A673 (cell line): ENCODE data around the gene ICAM2. TPM values are rescaled to one million over a fixed set of nuclear protein-coding genes. Genes with fewer than 3 reads are reported as not detected.

ENCODE experiments used
- BruUV-seq: library from RNA; stranded (reverse); fragments of 400-500 nt; replicated peaks from 2 replicates; lab custom pipeline; 2021; lab: Mats Ljungman, UMichigan
- CTCF ChIA-PET: fragments of 300-600 bp; sonication (Branson Sonifier 250); formaldehyde crosslinking; loops from one replicate; lab custom pipeline; 2022; ENCODE audit warnings: antibody characterized with exemption; lab: Charles Lee
- POLR2A ChIA-PET: fragments of 300-600 bp; sonication (Branson Sonifier 250); formaldehyde crosslinking; loops from one replicate; lab custom pipeline; 2022; ENCODE audit warnings: antibody characterized with exemption; ENCODE audit not compliant: low non-redundant PET; lab: Charles Lee
- DNase-seq: peaks from one replicate; pipeline ENCODE4 v3.0.0-alpha.2; 2015; ENCODE audit warnings: low spot score
- H3K27ac ChIP-seq: fragments of 200-600 bp; sonication (generic); 2 replicates; pipeline ENCODE4 v1.5.1; 2016; ENCODE audit warnings: mixed run types, low read depth, mild to moderate bottlenecking, mixed read lengths, antibody characterized with exemption, low read length; ENCODE audit not compliant: poor library complexity, severe bottlenecking
- H3K27me3 ChIP-seq: fragments of 200-600 bp; sonication (generic); replicated peaks from 2 replicates; pipeline ENCODE4 v1.6.1; 2017; ENCODE audit warnings: mixed run types, low read depth, mild to moderate bottlenecking, mixed read lengths, antibody characterized with exemption, low read length; ENCODE audit not compliant: insufficient read depth, poor library complexity
- H3K36me3 ChIP-seq: fragments of 200-600 bp; sonication (generic); 2 replicates; pipeline ENCODE4 v1.6.1; 2016; ENCODE audit warnings: mixed run types, mild to moderate bottlenecking, mixed read lengths, antibody characterized with exemption, low read length; ENCODE audit not compliant: insufficient read depth, poor library complexity, severe bottlenecking
- H3K4me1 ChIP-seq: fragments of 200-600 bp; sonication (generic); 2 replicates; pipeline ENCODE4 v1.6.1; 2017; ENCODE audit warnings: mixed run types, mild to moderate bottlenecking, mixed read lengths, antibody characterized with exemption, low read length; ENCODE audit not compliant: insufficient read depth, poor library complexity, severe bottlenecking
- H3K4me3 ChIP-seq: fragments of 200-600 bp; sonication (generic); 2 replicates; pipeline ENCODE4 v1.5.1; 2016; ENCODE audit warnings: low read depth, mixed run types, mild to moderate bottlenecking, mixed read lengths, low read length; ENCODE audit not compliant: poor library complexity, severe bottlenecking
- H3K9me3 ChIP-seq: fragments of 200-600 bp; sonication (generic); 2 replicates; pipeline ENCODE4 v1.6.1; 2016; ENCODE audit warnings: mixed run types, low read depth, mild to moderate bottlenecking, mixed read lengths, antibody characterized with exemption, low read length; ENCODE audit not compliant: poor library complexity, severe bottlenecking
- EZH2 ChIP-seq: fragments of 200-600 bp; sonication (generic); IDR thresholded peaks from 2 replicates; pipeline ENCODE4 v1.6.1; 2017; ENCODE audit warnings: borderline replicate concordance, low read depth, mild to moderate bottlenecking, mixed read lengths, antibody characterized with exemption, low read length; ENCODE audit not compliant: poor library complexity, severe bottlenecking
- intact Hi-C: fragments of 100-400 bp; cut with micrococcal nuclease; formaldehyde crosslinking; loops from one replicate; pipeline ENCODE4 v1.10.0; 2022; ENCODE audit not compliant: unreplicated experiment
- total RNA-seq: library from RNA; stranded (reverse); gene quantifications from 2 replicates; pipeline ENCODE4 v1.2.3, GENCODE V29; 2021
- TF ChIP-seq, protein P1 (sequence below): fragments of 300-800, 200-600 bp; sonication (generic); conservative IDR thresholded peaks from 2 replicates; pipeline ENCODE4 v1.5.1; 2017; ENCODE audit warnings: low read depth, mild to moderate bottlenecking, antibody characterized with exemption, low read length, moderate library complexity, mixed read lengths

Gene ICAM2
- total RNA-seq, 1 experiment from 2014 or later = 0.99 TPM

- Histone ChIP-seq H3K27ac (no peak overlapping the region), H3K36me3 (no peaks in the 10 kb centered on the region), H3K4me1 (no peaks in the 10 kb centered on the region), H3K27me3 (peaks cover 2% of the 10 kb centered on the region), H3K4me3 (no peak overlapping the region), H3K9me3 (no peaks in the 10 kb centered on the region)
- intact Hi-C loops = no loop called here
- BruUV-seq = no TSS peak
- DNase-seq = no peak
- CTCF ChIA-PET = no interaction called here
- no peak for TF ChIP-seq EZH2
- TF ChIP-seq, protein P1, sequence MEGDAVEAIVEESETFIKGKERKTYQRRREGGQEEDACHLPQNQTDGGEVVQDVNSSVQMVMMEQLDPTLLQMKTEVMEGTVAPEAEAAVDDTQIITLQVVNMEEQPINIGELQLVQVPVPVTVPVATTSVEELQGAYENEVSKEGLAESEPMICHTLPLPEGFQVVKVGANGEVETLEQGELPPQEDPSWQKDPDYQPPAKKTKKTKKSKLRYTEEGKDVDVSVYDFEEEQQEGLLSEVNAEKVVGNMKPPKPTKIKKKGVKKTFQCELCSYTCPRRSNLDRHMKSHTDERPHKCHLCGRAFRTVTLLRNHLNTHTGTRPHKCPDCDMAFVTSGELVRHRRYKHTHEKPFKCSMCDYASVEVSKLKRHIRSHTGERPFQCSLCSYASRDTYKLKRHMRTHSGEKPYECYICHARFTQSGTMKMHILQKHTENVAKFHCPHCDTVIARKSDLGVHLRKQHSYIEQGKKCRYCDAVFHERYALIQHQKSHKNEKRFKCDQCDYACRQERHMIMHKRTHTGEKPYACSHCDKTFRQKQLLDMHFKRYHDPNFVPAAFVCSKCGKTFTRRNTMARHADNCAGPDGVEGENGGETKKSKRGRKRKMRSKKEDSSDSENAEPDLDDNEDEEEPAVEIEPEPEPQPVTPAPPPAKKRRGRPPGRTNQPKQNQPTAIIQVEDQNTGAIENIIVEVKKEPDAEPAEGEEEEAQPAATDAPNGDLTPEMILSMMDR = no peak
- POLR2A ChIA-PET = no interaction called here
Observed at GRCh38 chr17:64015447-64015846, 5.0 kb downstream of the ICAM2 start.

DNA sequence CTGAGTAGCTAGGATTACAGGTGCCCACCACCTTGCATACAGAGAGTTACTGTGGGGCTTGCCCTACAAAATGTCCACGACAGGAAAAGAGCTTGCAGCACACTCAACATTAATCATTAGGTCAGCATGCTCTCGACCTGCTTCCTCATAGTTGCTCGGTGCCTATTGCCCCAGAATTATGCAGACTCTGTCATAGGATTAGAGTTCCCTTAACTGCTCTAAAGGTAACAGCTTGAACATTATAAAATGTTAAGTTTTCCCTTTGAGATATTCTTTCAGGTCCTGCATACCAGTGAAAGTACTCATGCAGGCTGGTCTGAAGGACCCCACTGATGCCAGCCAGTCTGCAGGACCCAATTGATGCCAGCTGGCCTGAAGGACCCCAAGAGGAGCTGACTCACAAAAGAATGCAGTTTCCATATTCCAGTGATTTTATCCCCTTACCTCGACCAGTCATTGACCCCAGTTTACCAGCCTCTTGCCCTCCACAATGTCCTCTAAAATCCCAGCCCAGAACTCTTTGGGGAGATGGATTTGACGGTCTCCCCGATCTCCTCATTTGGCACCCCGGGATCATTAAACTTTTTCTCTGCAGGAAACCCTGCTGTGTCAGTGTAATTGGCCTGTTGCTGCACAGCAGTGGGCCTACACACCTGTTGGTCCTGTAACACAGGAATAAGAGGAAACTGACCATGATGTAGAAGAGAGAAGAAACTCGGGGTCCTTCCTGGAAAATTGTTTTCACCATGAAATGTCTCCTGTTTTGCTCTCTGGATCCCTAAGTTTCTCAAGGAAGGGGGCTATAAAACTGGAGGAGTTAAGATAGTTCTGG is 10.6 kb downstream of the ICAM2 start:
- no peaks in the 10 kb centered on the region for H3K4me1 ChIP-seq
- BruUV-seq = no TSS peak
- intact Hi-C loops = no loop called here

DNA sequence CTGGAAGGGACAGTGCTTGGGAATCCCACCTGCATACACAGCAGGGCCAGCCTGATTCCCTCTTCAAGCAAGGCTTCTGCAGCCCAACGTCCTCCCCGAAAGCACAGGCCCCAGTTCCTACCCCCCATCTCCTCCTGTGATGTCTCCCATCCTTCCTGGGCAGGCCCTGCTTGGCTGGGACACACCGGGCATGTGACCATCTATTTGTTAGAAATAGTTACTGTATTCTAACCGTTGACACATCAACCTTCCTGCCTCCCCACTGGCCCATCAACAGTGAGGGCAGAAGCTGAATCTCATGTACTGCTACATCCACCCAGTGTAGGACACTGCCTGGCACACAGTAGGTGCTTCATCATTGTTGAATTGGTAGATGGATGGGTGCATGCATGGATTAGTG is 11.6 kb downstream of the ICAM2 start:
- TF ChIP-seq EZH2 = no peak
- TF ChIP-seq, protein P1 = no peak
- intact Hi-C loops = no loop called here
- ChIA-PET POLR2A (no interaction called here), CTCF (no interaction called here)
- Histone ChIP-seq H3K4me3 (no peak overlapping the region), H3K27me3 (peaks cover 3% of the 10 kb centered on the region), H3K9me3 (no peaks in the 10 kb centered on the region), H3K27ac (no peak overlapping the region), H3K36me3 (no peaks in the 10 kb centered on the region), H3K4me1 (no peaks in the 10 kb centered on the region)
- DNase-seq = no peak
- no TSS peak for BruUV-seq

More for the DNA sequence above, 10.6 kb downstream of the ICAM2 start:
- peaks cover 3% of the 10 kb centered on the region for H3K27me3 ChIP-seq
- no peak overlapping the region for H3K4me3 ChIP-seq
- no peak for TF ChIP-seq EZH2
- TF ChIP-seq, protein P1 = no peak
- no peak for DNase-seq
- H3K27ac ChIP-seq = no peak overlapping the region
- no peaks in the 10 kb centered on the region for H3K36me3 ChIP-seq
- H3K9me3 ChIP-seq = no peaks in the 10 kb centered on the region
- CTCF ChIA-PET = no interaction called here
- POLR2A ChIA-PET = no interaction called here
